ENCODE data around the gene NEUROG2. TPM values are rescaled to one million over a fixed set of nuclear protein-coding genes. Genes with fewer than 3 reads are reported as not detected.

The NEUROG2 gene
- polyA plus RNA-seq, 1 donor (not counting 4 experiments of a cell fraction or from before 2014, with no cell fraction given) = not detected

- dilution Hi-C loops (cut with MboI; ENCODE audit: extremely low pct_ligation_motif_present, low sequenced_read_pairs) = no loop called here
- Histone ChIP-seq H3K4me2 (ENCODE audit: control insufficient read depth, extremely low read depth, insufficient read depth, low read depth, low read length) (no peak overlapping the region), H3K79me2 (ENCODE audit: control insufficient read depth, insufficient read depth, low read length) (no peaks in the 10 kb centered on the region), H2AFZ (ENCODE audit: control insufficient read depth, low read length) (no peak overlapping the region), H3K27me3 (ENCODE audit: control insufficient read depth, extremely low read depth, insufficient read depth, low read length) (no peaks in the 10 kb centered on the region), H3K9me1 (ENCODE audit: control insufficient read depth, extremely low read depth, insufficient read depth, low read length) (no peaks in the 10 kb centered on the region), H3K9ac (ENCODE audit: control insufficient read depth, extremely low read depth, insufficient read depth, low read length) (no peak overlapping the region), H3K9me3 (ENCODE audit: control insufficient read depth, low read depth, low read length) (no peaks in the 10 kb centered on the region), H3K4me3 (ENCODE audit: control insufficient read depth in 2 of 3, extremely low read depth in 1 of 3, insufficient read depth in 2 of 3, low read depth in 1 of 3, low read length in 3 of 3) (no peak overlapping the region), H4K20me1 (ENCODE audit: control insufficient read depth, extremely low read depth, insufficient read depth, low read length) (no peaks in the 10 kb centered on the region), H3K27ac (ENCODE audit: control insufficient read depth, insufficient read depth, low read length) (no peak overlapping the region), H3K36me3 (ENCODE audit: control insufficient read depth in 2 of 2, extremely low read depth in 1 of 2, insufficient read depth in 2 of 2, low read length in 2 of 2) (no peaks in the 10 kb centered on the region), H3K4me1 (ENCODE audit: control insufficient read depth, extremely low read depth, insufficient read depth, low read length) (no peaks in the 10 kb centered on the region)
- DNase-seq (ENCODE audit: low read depth, low spot score) (no peak), FAIRE-seq (no peak)
- no peak for TF ChIP-seq CTCF (optimal IDR thresholded peaks at IDR 0.05 in 1 of 3, IDR thresholded peaks at IDR 0.05 in 1 of 3, conservative IDR thresholded peaks at IDR 0.05 in 1 of 3; ENCODE audit: extremely low read depth in 1 of 3, insufficient read depth in 2 of 3, low read length in 3 of 3)
- no peak for TF ChIP-seq EZH2 (IDR thresholded peaks at IDR 0.05; ENCODE audit: low read length)
Observed at GRCh38 chr4:112560084-112560483, 44.1 kb upstream of the NEUROG2 start.

GRCh38 chr4:112559053-112559452 lies 43.1 kb upstream of the NEUROG2 start:
- H4K20me1 ChIP-seq (ENCODE audit: control insufficient read depth, extremely low read depth, insufficient read depth, low read length) = no peaks in the 10 kb centered on the region
- dilution Hi-C loops (cut with MboI; ENCODE audit: extremely low pct_ligation_motif_present, low sequenced_read_pairs) = no loop called here
- H3K4me2 ChIP-seq (ENCODE audit: control insufficient read depth, extremely low read depth, insufficient read depth, low read depth, low read length) = no peak overlapping the region
- no peaks in the 10 kb centered on the region for H3K4me1 ChIP-seq (ENCODE audit: control insufficient read depth, extremely low read depth, insufficient read depth, low read length)
- H3K36me3 ChIP-seq (ENCODE audit: control insufficient read depth in 2 of 2, extremely low read depth in 1 of 2, insufficient read depth in 2 of 2, low read length in 2 of 2) = no peaks in the 10 kb centered on the region
- H3K27ac ChIP-seq (ENCODE audit: control insufficient read depth, insufficient read depth, low read length) = no peak overlapping the region
- H3K4me3 ChIP-seq (ENCODE audit: control insufficient read depth in 2 of 3, extremely low read depth in 1 of 3, insufficient read depth in 2 of 3, low read depth in 1 of 3, low read length in 3 of 3) = no peak overlapping the region
- TF ChIP-seq CTCF (optimal IDR thresholded peaks at IDR 0.05 in 1 of 3, IDR thresholded peaks at IDR 0.05 in 1 of 3, conservative IDR thresholded peaks at IDR 0.05 in 1 of 3; ENCODE audit: extremely low read depth in 1 of 3, insufficient read depth in 2 of 3, low read length in 3 of 3) (no peak), EZH2 (IDR thresholded peaks at IDR 0.05; ENCODE audit: low read length) (no peak)
- no peak overlapping the region for H2AFZ ChIP-seq (ENCODE audit: control insufficient read depth, low read length)
- no peak for FAIRE-seq
- DNase-seq (ENCODE audit: low read depth, low spot score) = no peak
- no peaks in the 10 kb centered on the region for H3K9me3 ChIP-seq (ENCODE audit: control insufficient read depth, low read depth, low read length)
- H3K9me1 ChIP-seq (ENCODE audit: control insufficient read depth, extremely low read depth, insufficient read depth, low read length) = no peaks in the 10 kb centered on the region
- H3K79me2 ChIP-seq (ENCODE audit: control insufficient read depth, insufficient read depth, low read length) = no peaks in the 10 kb centered on the region
- H3K27me3 ChIP-seq (ENCODE audit: control insufficient read depth, extremely low read depth, insufficient read depth, low read length) = no peaks in the 10 kb centered on the region
- no peak overlapping the region for H3K9ac ChIP-seq (ENCODE audit: control insufficient read depth, extremely low read depth, insufficient read depth, low read length)

All from keratinocyte (primary cell).